ENCODE measurements around the gene C4BPB. TPM values are rescaled to one million over a fixed set of nuclear protein-coding genes. Genes with fewer than 3 reads are reported as not detected.

C4BPB gene
- polyA plus RNA-seq, 1 donor (not counting 4 experiments of a cell fraction or from before 2014, with no cell fraction given), result not detected

DNA sequence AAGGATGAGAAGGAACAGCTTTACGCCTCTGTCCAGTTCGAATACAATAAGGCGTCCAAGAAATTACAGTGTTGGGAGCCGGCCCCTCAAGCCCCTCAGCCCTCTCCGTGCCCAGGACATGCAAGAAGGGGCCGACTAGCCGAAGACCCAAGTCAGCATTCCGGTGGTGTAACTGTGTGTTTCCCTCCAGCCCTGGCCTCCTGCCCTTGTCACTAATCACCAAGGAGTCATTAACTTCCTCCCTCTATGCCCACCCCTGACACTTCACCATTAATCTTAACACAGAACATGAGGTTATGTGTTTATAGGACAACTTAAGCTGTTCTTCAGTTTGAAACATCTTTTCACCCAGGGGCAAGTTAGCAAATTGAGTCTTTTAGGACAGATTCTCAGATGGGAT is 16.4 kb upstream of the C4BPB start:
- no peak for FAIRE-seq
- DNase-seq (ENCODE audit: low read depth, low spot score), result no peak
- dilution Hi-C loops (cut with MboI; ENCODE audit: extremely low pct_ligation_motif_present, low sequenced_read_pairs), result no loop called here
- TF ChIP-seq EZH2 (IDR thresholded peaks at IDR 0.05; ENCODE audit: low read length), result no peak
- TF ChIP-seq, protein P1, sequence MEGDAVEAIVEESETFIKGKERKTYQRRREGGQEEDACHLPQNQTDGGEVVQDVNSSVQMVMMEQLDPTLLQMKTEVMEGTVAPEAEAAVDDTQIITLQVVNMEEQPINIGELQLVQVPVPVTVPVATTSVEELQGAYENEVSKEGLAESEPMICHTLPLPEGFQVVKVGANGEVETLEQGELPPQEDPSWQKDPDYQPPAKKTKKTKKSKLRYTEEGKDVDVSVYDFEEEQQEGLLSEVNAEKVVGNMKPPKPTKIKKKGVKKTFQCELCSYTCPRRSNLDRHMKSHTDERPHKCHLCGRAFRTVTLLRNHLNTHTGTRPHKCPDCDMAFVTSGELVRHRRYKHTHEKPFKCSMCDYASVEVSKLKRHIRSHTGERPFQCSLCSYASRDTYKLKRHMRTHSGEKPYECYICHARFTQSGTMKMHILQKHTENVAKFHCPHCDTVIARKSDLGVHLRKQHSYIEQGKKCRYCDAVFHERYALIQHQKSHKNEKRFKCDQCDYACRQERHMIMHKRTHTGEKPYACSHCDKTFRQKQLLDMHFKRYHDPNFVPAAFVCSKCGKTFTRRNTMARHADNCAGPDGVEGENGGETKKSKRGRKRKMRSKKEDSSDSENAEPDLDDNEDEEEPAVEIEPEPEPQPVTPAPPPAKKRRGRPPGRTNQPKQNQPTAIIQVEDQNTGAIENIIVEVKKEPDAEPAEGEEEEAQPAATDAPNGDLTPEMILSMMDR (optimal IDR thresholded peaks at IDR 0.05 in 1 of 3, IDR thresholded peaks at IDR 0.05 in 1 of 3, conservative IDR thresholded peaks at IDR 0.05 in 1 of 3; ENCODE audit: extremely low read depth in 1 of 3, insufficient read depth in 2 of 3, low read length in 3 of 3), result no peak
- Histone ChIP-seq H3K4me1 (ENCODE audit: control insufficient read depth, extremely low read depth, insufficient read depth, low read length) (peaks cover 30% of the 10 kb centered on the region), H3K4me2 (ENCODE audit: control insufficient read depth, extremely low read depth, insufficient read depth, low read depth, low read length) (no peak overlapping the region), H3K4me3 (ENCODE audit: control insufficient read depth in 2 of 3, extremely low read depth in 1 of 3, insufficient read depth in 2 of 3, low read depth in 1 of 3, low read length in 3 of 3) (no peak overlapping the region), H3K27me3 (ENCODE audit: control insufficient read depth, extremely low read depth, insufficient read depth, low read length) (no peaks in the 10 kb centered on the region), H2AFZ (ENCODE audit: control insufficient read depth, low read length) (no peak overlapping the region), H3K9me1 (ENCODE audit: control insufficient read depth, extremely low read depth, insufficient read depth, low read length) (no peaks in the 10 kb centered on the region), H3K79me2 (ENCODE audit: control insufficient read depth, insufficient read depth, low read length) (no peaks in the 10 kb centered on the region), H3K36me3 (ENCODE audit: control insufficient read depth in 2 of 2, extremely low read depth in 1 of 2, insufficient read depth in 2 of 2, low read length in 2 of 2) (peaks cover 25 to 29% of the 10 kb centered on the region in 2 experiments), H4K20me1 (ENCODE audit: control insufficient read depth, extremely low read depth, insufficient read depth, low read length) (no peaks in the 10 kb centered on the region), H3K9ac (ENCODE audit: control insufficient read depth, extremely low read depth, insufficient read depth, low read length) (no peak overlapping the region), H3K9me3 (ENCODE audit: control insufficient read depth, low read depth, low read length) (no peaks in the 10 kb centered on the region), H3K27ac (ENCODE audit: control insufficient read depth, insufficient read depth, low read length) (no peak overlapping the region)

DNA sequence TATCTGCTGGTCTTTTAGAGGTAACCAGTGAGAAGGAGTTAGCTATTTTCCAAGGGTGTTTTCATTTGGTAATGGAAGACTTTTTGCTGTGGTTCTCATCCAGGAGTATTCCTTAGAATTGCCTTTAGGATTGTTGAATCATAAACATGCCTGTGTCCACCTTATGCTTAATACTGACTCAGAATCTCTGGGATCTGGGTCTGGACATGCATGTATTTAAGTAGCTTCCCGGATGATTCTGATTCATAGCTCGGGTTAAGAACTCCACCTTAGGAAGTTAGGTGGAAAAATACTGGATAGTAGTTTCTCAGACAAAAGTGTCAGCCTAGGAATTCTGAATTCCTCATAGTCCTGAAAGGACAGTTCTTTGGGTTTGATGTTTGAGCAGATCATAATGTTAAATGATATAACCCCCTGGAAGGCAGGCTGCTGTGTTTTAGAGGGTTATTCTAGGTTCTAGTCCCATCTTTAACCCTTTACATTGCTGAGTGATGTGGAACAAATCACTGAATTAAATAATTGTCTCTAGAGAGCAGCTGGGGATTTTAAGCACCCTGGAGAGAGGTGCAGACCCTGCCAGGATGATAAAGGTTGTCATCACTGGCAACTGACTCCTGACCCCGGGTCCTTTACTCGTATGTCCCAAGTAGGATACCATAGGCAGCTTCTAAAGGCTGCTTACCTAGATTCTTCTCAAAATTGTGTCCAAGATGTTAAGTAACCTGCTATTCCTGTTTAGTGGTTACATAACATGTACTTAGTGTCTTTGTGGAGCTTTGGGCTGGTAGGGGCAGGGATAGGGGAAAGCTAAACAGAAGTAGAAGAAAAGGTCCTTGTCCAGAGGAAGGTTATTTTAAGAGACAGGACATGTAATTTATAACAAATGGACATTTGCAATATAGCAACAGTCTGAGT is 14.5 kb upstream of the C4BPB start:
- Histone ChIP-seq H3K4me3 (ENCODE audit: control insufficient read depth in 2 of 3, extremely low read depth in 1 of 3, insufficient read depth in 2 of 3, low read depth in 1 of 3, low read length in 3 of 3) (no peak overlapping the region), H3K79me2 (ENCODE audit: control insufficient read depth, insufficient read depth, low read length) (no peaks in the 10 kb centered on the region), H2AFZ (ENCODE audit: control insufficient read depth, low read length) (no peak overlapping the region), H3K9ac (ENCODE audit: control insufficient read depth, extremely low read depth, insufficient read depth, low read length) (peak overlapping the region; percentile 4), H3K27me3 (ENCODE audit: control insufficient read depth, extremely low read depth, insufficient read depth, low read length) (no peaks in the 10 kb centered on the region), H3K4me2 (ENCODE audit: control insufficient read depth, extremely low read depth, insufficient read depth, low read depth, low read length) (peak overlapping the region; percentile 47), H4K20me1 (ENCODE audit: control insufficient read depth, extremely low read depth, insufficient read depth, low read length) (no peaks in the 10 kb centered on the region), H3K27ac (ENCODE audit: control insufficient read depth, insufficient read depth, low read length) (peak overlapping the region; percentile 66), H3K4me1 (ENCODE audit: control insufficient read depth, extremely low read depth, insufficient read depth, low read length) (peaks cover 33% of the 10 kb centered on the region), H3K9me3 (ENCODE audit: control insufficient read depth, low read depth, low read length) (no peaks in the 10 kb centered on the region), H3K36me3 (ENCODE audit: control insufficient read depth in 2 of 2, extremely low read depth in 1 of 2, insufficient read depth in 2 of 2, low read length in 2 of 2) (peaks cover 20 to 22% of the 10 kb centered on the region in 2 experiments), H3K9me1 (ENCODE audit: control insufficient read depth, extremely low read depth, insufficient read depth, low read length) (no peaks in the 10 kb centered on the region)
- TF ChIP-seq, protein P1 (optimal IDR thresholded peaks at IDR 0.05 in 1 of 3, IDR thresholded peaks at IDR 0.05 in 1 of 3, conservative IDR thresholded peaks at IDR 0.05 in 1 of 3; ENCODE audit: extremely low read depth in 1 of 3, insufficient read depth in 2 of 3, low read length in 3 of 3), result no peak
- no peak for TF ChIP-seq EZH2 (IDR thresholded peaks at IDR 0.05; ENCODE audit: low read length)
- peak; percentile 91 for FAIRE-seq
- DNase-seq (ENCODE audit: low read depth, low spot score), result peak; percentile 66
- dilution Hi-C loops (cut with MboI; ENCODE audit: extremely low pct_ligation_motif_present, low sequenced_read_pairs), result no loop called here
